ENCODE results near the gene HOXA3. TPM values are rescaled to one million over a fixed set of nuclear protein-coding genes. Genes with fewer than 3 reads are reported as not detected.

The HOXA3 gene
- total RNA-seq: 9.3 to 12.1 TPM in 2 of 3 replicates, not detected in the other
- long read RNA-seq: 0 reads

DNA sequence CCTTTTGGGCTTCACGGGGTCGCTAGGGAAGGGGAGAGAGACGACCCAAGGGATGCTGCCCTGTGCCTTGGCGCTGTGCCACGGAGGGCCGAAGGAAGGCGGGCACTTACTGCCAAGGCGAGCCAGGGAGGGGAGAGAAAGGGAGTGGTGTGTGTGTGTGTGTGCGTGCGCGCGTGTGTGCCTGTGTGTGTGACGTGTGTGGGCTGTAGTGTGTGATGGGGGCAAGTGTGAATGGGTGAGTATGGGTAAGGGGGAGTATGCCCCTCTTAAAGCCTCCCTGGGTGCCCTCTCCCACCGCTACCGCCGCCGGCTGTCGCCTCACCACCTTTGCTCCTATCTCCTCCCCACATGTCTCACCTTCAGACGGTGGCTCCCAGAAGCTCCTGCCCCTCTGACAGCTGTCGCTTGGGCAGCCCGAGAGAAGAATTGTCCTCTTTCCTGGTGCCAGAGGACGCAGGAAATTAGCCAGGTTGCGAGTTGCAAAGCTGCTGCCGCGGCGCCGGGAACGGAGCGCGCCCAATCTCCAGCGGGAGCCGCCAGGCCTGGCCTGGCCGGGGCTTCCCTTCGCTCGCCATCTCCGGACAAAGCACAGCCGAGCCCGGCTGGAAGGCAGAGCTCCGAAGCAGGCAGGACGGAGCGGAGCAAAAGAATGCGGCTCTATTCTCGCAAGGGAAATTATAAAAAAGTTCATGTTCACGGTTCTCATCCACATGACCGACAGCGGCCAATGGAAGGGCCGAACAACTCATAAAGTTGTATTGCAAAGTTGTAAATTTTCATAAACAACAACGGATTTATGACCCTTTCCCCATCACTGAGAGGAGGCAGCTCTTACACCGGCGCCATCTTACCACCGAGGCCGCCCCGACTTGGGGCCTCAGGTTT lies at the start of gene HOXA3:
HOXA3 (minus strand) TSS at position 653 of the 885 bp plus-strand sequence. CDS start 41,943 bp downstream, outside the sequence.
- TF ChIP-seq, protein P1, sequence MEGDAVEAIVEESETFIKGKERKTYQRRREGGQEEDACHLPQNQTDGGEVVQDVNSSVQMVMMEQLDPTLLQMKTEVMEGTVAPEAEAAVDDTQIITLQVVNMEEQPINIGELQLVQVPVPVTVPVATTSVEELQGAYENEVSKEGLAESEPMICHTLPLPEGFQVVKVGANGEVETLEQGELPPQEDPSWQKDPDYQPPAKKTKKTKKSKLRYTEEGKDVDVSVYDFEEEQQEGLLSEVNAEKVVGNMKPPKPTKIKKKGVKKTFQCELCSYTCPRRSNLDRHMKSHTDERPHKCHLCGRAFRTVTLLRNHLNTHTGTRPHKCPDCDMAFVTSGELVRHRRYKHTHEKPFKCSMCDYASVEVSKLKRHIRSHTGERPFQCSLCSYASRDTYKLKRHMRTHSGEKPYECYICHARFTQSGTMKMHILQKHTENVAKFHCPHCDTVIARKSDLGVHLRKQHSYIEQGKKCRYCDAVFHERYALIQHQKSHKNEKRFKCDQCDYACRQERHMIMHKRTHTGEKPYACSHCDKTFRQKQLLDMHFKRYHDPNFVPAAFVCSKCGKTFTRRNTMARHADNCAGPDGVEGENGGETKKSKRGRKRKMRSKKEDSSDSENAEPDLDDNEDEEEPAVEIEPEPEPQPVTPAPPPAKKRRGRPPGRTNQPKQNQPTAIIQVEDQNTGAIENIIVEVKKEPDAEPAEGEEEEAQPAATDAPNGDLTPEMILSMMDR (IDR thresholded peaks at IDR 0.05): no peak
- Mint-ChIP-seq H3K27me3 (ENCODE audit: low read depth) (peaks cover 85% of the 10 kb centered on the region), H3K27ac (ENCODE audit: unreplicated experiment) (no peak within 1 kb of the TSS), H3K9me3 (ENCODE audit: low read depth) (no peaks in the 10 kb centered on the region), H3K4me3 (ENCODE audit: unreplicated experiment) (peak within 1 kb of the TSS; percentile 64), H3K36me3 (ENCODE audit: low read depth) (peaks cover 3% of the 10 kb centered on the region), H3K4me1 (ENCODE audit: low read depth) (peaks cover 22% of the 10 kb centered on the region)
- DNase-seq (ENCODE audit: low spot score): no peak

DNA sequence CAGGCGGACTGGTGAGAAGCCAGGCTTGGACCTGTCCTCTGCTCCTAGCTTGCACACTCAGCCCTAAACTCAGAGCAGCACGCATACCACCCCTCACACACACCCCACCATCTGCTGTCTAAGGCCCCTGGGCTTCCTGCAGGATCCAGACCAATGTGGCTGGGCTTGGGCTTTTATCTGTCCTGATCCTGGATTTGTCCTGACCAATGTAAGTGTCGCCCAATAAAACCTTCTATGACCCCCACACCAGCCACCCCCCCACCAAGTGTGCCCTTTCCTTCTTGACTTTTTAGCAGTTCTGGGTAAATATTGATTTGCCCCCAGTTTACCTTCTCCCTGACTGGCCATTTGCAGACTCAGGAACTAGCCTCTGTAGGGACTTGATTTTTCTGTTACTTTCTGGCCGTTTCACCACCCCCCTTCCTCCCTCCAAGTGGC lies 49.2 kb upstream of the HOXA3 start:
- no peak overlapping the region for H3K27ac Mint-ChIP-seq (ENCODE audit: unreplicated experiment)
- no peak for DNase-seq (ENCODE audit: low spot score)
- TF ChIP-seq, protein P1 (IDR thresholded peaks at IDR 0.05): no peak
- H3K36me3 Mint-ChIP-seq (ENCODE audit: low read depth): peaks cover 6% of the 10 kb centered on the region
- H3K9me3 Mint-ChIP-seq (ENCODE audit: low read depth): no peaks in the 10 kb centered on the region
- H3K4me3 Mint-ChIP-seq (ENCODE audit: unreplicated experiment): no peak overlapping the region
- peaks cover 28% of the 10 kb centered on the region for H3K4me1 Mint-ChIP-seq (ENCODE audit: low read depth)
- H3K27me3 Mint-ChIP-seq (ENCODE audit: low read depth): peaks cover 85% of the 10 kb centered on the region

DNA sequence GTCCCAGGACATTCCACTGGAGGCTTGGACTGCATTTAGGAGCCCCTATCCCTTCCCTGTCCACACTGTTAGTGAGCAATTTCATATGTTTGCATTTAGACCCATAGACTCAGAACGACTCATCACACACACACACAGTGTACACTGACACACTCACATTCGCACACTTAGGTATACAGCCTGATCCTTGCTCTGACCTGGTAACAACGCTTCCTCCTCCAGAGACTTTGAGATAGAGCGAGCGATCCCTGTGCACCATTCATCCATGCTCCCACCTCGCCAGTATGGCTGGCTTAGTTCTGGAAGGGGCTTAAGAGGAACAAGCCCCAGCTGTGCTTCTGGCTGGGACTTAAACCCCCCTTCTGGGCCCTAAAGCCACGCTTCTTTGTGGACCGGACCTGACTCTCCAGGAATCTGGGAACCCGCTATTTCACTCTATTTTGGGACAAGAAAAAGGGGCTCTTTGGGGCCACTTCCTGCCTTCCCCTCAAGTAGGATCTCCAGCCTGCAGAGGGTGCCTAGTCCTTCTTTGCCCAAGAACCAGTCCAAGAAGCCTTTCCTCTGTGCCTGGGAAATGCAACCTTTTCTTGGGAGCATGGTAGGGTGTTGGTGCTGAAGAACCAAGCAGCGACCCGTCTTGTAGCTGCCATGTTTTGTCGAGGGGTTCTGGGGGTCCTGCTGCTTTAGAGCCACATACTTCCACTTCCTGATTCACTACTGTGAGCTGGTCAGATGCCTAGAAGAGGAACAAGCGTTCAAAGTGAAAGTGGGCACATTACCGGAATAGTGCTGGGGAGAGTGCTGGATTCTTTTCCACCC lies 48.6 kb upstream of the HOXA3 start:
- DNase-seq (ENCODE audit: low spot score): no peak
- Mint-ChIP-seq H3K36me3 (ENCODE audit: low read depth) (peaks cover 4% of the 10 kb centered on the region), H3K4me1 (ENCODE audit: low read depth) (peaks cover 26% of the 10 kb centered on the region), H3K9me3 (ENCODE audit: low read depth) (no peaks in the 10 kb centered on the region), H3K4me3 (ENCODE audit: unreplicated experiment) (peak overlapping the region; percentile 64), H3K27me3 (ENCODE audit: low read depth) (peaks cover 81% of the 10 kb centered on the region), H3K27ac (ENCODE audit: unreplicated experiment) (no peak overlapping the region)
- TF ChIP-seq, protein P1 (IDR thresholded peaks at IDR 0.05): peak; percentile 13

DNA sequence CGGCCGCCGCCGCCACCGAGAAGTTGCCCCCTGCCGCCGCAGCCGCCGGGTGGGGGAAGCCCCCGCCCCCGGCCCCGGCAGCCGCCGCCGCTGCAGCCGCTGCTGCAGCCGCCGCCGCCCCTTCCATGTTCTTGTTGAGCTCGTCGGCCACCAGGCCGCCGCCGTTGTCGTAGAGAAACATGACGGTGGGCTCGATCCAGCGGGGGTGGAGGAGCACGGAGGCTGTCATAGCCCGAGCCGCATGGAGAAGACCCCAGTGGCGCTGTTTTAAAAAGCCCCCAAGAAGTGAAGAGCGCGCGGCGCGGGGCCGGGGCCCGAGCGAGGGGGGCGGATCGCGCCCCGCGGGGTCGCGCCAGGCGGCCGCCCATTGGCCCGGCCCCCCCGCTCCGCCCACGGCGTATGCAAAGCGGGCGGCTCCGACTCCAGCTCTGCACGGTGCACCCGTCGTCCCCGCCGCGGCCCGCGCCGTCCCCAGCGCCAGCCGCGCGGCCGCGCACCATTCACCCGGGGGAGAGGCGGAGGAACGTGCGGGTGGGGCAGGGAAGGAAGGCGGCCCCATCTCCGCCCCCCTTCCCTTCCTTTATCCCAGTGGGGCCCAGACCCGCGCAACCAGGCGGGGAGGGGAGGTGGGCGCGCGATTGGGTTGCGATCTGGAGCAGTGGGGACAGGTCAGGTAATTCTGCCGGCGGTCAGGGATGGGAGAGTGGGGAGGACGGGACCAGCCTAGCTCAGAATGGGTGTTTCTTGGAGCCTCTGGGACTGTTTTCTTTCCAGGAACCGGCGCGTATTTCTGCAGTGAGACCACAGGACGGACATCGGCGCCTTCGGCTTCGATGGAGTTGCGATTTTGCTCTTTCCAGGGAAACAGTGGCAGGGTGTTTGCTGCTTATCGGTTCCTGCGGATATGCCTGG lies 47.7 kb upstream of the HOXA3 start, which contains the start of gene HOXA13:
HOXA13 (minus strand) TSS at position 243 of the 912 bp plus-strand sequence; CDS start at position 229, 14 bp downstream.
- Mint-ChIP-seq H3K4me3 (ENCODE audit: unreplicated experiment) (peak within 1 kb of the TSS; percentile 74), H3K4me1 (ENCODE audit: low read depth) (peaks cover 19% of the 10 kb centered on the region), H3K27ac (ENCODE audit: unreplicated experiment) (no peak within 1 kb of the TSS), H3K27me3 (ENCODE audit: low read depth) (peaks cover 80% of the 10 kb centered on the region), H3K36me3 (ENCODE audit: low read depth) (peaks cover 2% of the 10 kb centered on the region), H3K9me3 (ENCODE audit: low read depth) (no peaks in the 10 kb centered on the region)
- TF ChIP-seq, protein P1 (IDR thresholded peaks at IDR 0.05): no peak
- no peak for DNase-seq (ENCODE audit: low spot score)
